ENCODE data around the gene IGF1R. TPM values are rescaled to one million over a fixed set of nuclear protein-coding genes. Genes with fewer than 3 reads are reported as not detected.
"Not testable (repeated sequence)": the region's sequence is repeated elsewhere in the genome, so short reads cannot be mapped to it uniquely, and the experiment has no call there.

Gene IGF1R
- total and polyA plus RNA-seq, 2 of the 8 experiments (the other 6 are each of a cell fraction or from before 2014, with no cell fraction given), result 32.9 to 109 TPM

DNA sequence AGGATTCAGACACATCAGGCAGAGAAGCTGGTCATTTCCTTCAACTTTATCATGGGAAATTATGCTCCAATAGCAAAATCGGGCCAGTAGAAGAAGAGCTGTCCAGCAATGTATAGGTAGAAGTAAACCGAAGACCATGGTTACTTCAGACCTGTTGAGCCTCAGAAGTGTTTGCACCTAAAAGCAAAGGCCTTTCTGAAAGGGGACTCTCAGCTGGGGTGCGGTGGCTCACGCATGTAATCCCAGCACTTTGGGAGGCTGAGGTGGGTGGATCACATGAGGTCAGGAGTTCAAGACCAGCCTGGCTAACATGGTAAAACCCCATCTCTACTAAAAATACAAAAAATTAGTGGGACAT, 316.8 kb downstream of the IGF1R start:
- WGBS, 2 experiments (ENCODE audit: extremely low coverage in 1 of 2, insufficient coverage in 1 of 2, insufficient read length in 1 of 2, insufficient replicate concordance in 2 of 2, low coverage in 1 of 2, low lambda C conversion rate in 2 of 2, missing lambda C conversion rate in 1 of 2), result 94% methylated on average over 4 of the region's 4 CpGs; no CpG with 5 or more reads in 1 of the 2 experiments
- Histone ChIP-seq H3K36me3 (ENCODE audit: control insufficient read depth in 2 of 4, insufficient read depth in 4 of 4, low read length in 3 of 4) (peaks cover 8 to 27% (median 19%) of the 10 kb centered on the region in 4 experiments; a peak in 7 of 8 replicates), H3K9me3 (ENCODE audit: insufficient read depth in 2 of 2, low read depth in 1 of 2, low read length in 1 of 2) (peaks cover 3 to 10% of the 10 kb centered on the region in 2 experiments; a peak in 1 of 4 replicates)
- H3K79me2 ChIP-seq (ENCODE audit: control insufficient read depth in 1 of 2, insufficient read depth in 2 of 2, low read length in 2 of 2); H3K4me3 ChIP-seq (ENCODE audit: extremely low read depth in 1 of 4, insufficient read depth in 2 of 4, low read depth in 3 of 4, low read length in 4 of 4); H4K8ac ChIP-seq (ENCODE audit: extremely low read depth, insufficient read depth, low read length); H2AK5ac ChIP-seq (ENCODE audit: low read depth, low read length); H3K4me2 ChIP-seq (ENCODE audit: insufficient read depth in 1 of 2, low read depth in 2 of 2, low read length in 2 of 2); H2BK20ac ChIP-seq (ENCODE audit: low read length); H2BK12ac ChIP-seq (ENCODE audit: low read depth, low read length); H3K79me1 ChIP-seq (ENCODE audit: low read depth, low read length); H3K56ac ChIP-seq (replicated peaks; ENCODE audit: insufficient read length, low read depth, low read length); H3K4me1 ChIP-seq (replicated peaks in 1 of 4; ENCODE audit: control insufficient read depth in 3 of 4, insufficient read depth in 4 of 4, low read length in 3 of 4); H3K9ac ChIP-seq (replicated peaks in 1 of 4; ENCODE audit: extremely low read depth in 1 of 4, low read depth in 3 of 4, low read length in 3 of 4); H3K27ac ChIP-seq (ENCODE audit: low read depth, low read length); H2BK5ac ChIP-seq (ENCODE audit: low read depth, low read length); H2BK120ac ChIP-seq (replicated peaks; ENCODE audit: low read depth, low read length); H4K20me1 ChIP-seq (replicated peaks in 1 of 2; ENCODE audit: control insufficient read depth in 1 of 2, insufficient read depth in 2 of 2, low read length in 2 of 2); H3K23ac ChIP-seq (ENCODE audit: insufficient read length); DNase-seq (ENCODE audit: low read depth in 1 of 2, low spot score in 2 of 2); H3K23me2 ChIP-seq (ENCODE audit: low read depth, low read length); H3K4ac ChIP-seq (replicated peaks; ENCODE audit: insufficient read length, low read depth, low read length); H3K14ac ChIP-seq (ENCODE audit: insufficient read length); H4K5ac ChIP-seq (ENCODE audit: insufficient read length, low read depth, low read length); H2AFZ ChIP-seq (ENCODE audit: low read length); H3K18ac ChIP-seq (ENCODE audit: extremely low read depth, low read length); H2BK15ac ChIP-seq (ENCODE audit: low read length); FAIRE-seq; H3K27me3 ChIP-seq (replicated peaks in 1 of 4; ENCODE audit: control insufficient read depth in 3 of 4, extremely low read depth in 1 of 4, insufficient read depth in 3 of 4, low read length in 3 of 4); H4K91ac ChIP-seq (replicated peaks; ENCODE audit: insufficient read length, low read length): not testable (repeated sequence)
- ChIA-PET CTCF (ENCODE audit: partially characterized antibody) (interaction anchor here (0.8 to 1.9 kb wide), 5 partner anchors 16 to 452 kb away, joined by 3 to 4 read pairs (median 3); no protein-coding TSS in a partner anchor), POLR2A (ENCODE audit: partially characterized antibody) (interaction anchor here (0.6 to 0.7 kb wide), 2 partner anchors 84 to 944 kb away, joined by 3 read pairs; no protein-coding TSS in a partner anchor)
